VCaP (cell line): ENCODE measurements around the gene CD274.

Source experiments
- H3K27ac ChIP-seq: fragments of 450-650 bp; 2 replicates; pipeline ENCODE4 v1.5.1; 2017
- TF ChIP-seq, protein P1 (sequence below): fragments of 450-650 bp; conservative IDR thresholded peaks from 2 replicates; pipeline ENCODE4 v1.5.1; 2017; ENCODE audit warnings: mild to moderate bottlenecking, moderate library complexity

Gene CD274

GRCh38 chr9:5500441-5501235, 50.3 kb downstream of the CD274 start:
- TF ChIP-seq, protein P1, sequence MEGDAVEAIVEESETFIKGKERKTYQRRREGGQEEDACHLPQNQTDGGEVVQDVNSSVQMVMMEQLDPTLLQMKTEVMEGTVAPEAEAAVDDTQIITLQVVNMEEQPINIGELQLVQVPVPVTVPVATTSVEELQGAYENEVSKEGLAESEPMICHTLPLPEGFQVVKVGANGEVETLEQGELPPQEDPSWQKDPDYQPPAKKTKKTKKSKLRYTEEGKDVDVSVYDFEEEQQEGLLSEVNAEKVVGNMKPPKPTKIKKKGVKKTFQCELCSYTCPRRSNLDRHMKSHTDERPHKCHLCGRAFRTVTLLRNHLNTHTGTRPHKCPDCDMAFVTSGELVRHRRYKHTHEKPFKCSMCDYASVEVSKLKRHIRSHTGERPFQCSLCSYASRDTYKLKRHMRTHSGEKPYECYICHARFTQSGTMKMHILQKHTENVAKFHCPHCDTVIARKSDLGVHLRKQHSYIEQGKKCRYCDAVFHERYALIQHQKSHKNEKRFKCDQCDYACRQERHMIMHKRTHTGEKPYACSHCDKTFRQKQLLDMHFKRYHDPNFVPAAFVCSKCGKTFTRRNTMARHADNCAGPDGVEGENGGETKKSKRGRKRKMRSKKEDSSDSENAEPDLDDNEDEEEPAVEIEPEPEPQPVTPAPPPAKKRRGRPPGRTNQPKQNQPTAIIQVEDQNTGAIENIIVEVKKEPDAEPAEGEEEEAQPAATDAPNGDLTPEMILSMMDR = no peak
- H3K27ac ChIP-seq = peak overlapping the region; percentile 10; the same call in 1 of the 2 replicates

DNA sequence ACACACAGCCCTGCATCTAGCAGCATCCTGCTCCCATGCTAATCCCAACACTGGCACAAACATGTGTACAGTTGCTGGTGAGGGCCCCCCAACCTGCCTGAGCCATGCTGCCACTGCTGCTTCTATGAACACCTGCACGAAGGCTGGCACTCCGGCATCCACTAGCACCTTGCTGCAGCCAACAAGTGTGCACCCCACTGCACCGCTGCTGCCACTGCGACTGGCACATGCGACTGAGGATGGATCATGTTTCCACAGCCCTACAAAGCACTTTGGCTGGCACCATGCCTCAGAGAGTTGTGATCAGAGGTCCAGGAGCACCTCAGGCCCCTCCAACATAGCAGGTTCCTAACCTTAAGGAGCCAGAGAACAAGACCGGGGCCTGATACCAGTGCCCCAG, 52.2 kb downstream of the CD274 start:
- H3K27ac ChIP-seq = no peak overlapping the region
- TF ChIP-seq, protein P1 = no peak

DNA sequence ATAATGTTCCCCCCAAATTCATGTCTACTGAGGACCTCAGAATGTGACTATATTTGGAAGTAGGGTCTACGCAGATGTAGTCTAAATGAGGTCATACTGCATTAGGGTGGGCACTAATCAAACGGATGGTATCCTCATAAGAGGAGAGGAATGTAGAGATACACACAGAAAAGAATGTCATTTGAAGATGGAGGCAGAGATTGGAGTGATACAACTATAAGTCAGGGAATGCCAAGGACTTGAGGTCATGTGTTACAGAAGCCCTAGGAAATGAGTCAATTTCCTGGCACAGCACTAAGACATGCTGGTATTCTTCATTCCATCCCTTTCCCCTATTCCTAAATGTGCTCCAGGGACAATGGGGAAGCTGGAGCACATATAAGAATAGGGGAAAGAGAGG, 59.2 kb downstream of the CD274 start:
- H3K27ac ChIP-seq = no peak overlapping the region
- TF ChIP-seq, protein P1 = no peak

GRCh38 chr9:5510360-5510931, 60.1 kb downstream of the CD274 start, which contains the start of gene PDCD1LG2:
Gene PDCD1LG2 (plus strand): TSS chr9:5510531. CDS start chr9:5522547, 12,016 bp downstream.
- no peak within 1 kb of the TSS for H3K27ac ChIP-seq
- TF ChIP-seq, protein P1 = no peak

- H3K27ac ChIP-seq = no peak overlapping the region
Measured at GRCh38 chr9:5510989-5511388, 60.6 kb downstream of the CD274 start.

DNA sequence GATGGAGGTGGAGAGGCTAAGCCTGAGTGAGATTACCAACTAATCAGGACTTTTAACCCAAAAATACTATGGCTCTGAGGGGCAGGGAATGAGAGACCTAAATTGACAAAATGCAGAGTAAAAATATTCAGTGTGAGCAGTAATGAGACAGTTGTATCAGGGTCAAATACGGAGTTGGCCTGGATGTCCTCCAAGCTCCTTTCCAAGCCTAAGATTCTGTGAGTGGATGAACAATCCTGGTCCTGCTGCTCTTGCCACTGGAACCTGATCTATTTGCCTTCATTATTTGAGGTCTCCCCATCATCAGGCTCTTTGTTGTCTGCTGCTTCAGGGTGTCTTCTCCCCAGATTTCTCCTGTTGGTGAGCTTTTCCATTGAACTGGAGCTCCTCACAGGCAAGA, 61.1 kb downstream of the CD274 start:
- H3K27ac ChIP-seq = no peak overlapping the region
- TF ChIP-seq, protein P1 = no peak

More at GRCh38 chr9:5510989-5511388, 60.6 kb downstream of the CD274 start:
- TF ChIP-seq, protein P1 = no peak

DNA sequence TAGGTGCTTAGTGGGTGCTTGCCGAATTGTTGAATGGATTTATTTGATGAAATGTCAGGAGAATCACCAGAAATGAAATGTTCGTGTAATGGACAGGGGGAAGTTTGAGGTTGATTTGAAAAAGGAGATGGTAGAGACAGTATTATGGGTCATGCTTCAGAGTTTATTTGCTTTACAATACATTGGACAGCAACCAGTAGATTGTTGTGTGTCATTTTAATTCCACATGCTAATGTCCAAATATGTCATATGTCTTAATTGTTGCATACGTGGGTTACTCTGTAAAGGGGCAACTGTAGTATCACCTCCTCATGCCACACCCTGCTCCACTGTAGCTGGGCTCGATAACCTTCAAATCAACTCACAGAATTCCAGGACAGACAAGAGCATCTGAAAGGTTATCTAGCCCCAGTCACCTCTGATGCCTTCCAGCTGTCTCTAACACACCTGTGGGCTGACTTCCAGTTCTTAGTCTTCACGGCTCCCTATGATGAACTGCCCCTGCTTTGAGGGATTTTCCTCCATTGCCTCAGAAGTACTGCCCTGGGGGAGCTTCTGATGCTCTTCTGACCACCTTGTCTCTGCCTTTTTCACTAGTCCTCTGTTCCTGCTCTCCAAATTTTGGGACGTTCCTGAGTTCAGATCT, 61.7 kb downstream of the CD274 start:
- H3K27ac ChIP-seq = no peak overlapping the region
- TF ChIP-seq, protein P1 = no peak
